Measurements from ENCODE around the gene DNAJA3. TPM values are rescaled to one million over a fixed set of nuclear protein-coding genes. Genes with fewer than 3 reads are reported as not detected.
"Not testable (repeated sequence)": the region's sequence is repeated elsewhere in the genome, so short reads cannot be mapped to it uniquely, and the experiment has no call there.

DNAJA3 gene
- total RNA-seq, 1 donor from 2014 or later = 34.6 TPM

GRCh38 chr16:4390266-4391260, 35.1 kb upstream of the DNAJA3 start:
- intact Hi-C loops (cut with DNase I) = no loop called here
- TF ChIP-seq CTCF (IDR thresholded peaks at IDR 0.05) = no peak
- H3K27me3 ChIP-seq (ENCODE audit: low read depth) = no peaks in the 10 kb centered on the region
- peaks cover 37% of the 10 kb centered on the region for H3K4me1 ChIP-seq
- DNase-seq (no peak), ATAC-seq (no peak)
- no peak overlapping the region for H3K4me3 ChIP-seq
- no peaks in the 10 kb centered on the region for H3K9me3 ChIP-seq
- peak overlapping the region; percentile 11 for H3K27ac ChIP-seq
- H3K36me3 ChIP-seq = peaks cover 82% of the 10 kb centered on the region

- Histone ChIP-seq H3K9me3 (no peaks in the 10 kb centered on the region), H3K27ac (peak overlapping the region; percentile 53), H3K4me1 (peaks cover 28% of the 10 kb centered on the region), H3K36me3 (peaks cover 76% of the 10 kb centered on the region), H3K27me3 (ENCODE audit: low read depth) (no peaks in the 10 kb centered on the region), H3K4me3 (no peak overlapping the region)
- no peak for TF ChIP-seq CTCF (IDR thresholded peaks at IDR 0.05)
- no peak for ATAC-seq
- intact Hi-C loops (cut with DNase I) = no loop called here
- DNase-seq = no peak
Observed at GRCh38 chr16:4391631-4392381, 33.9 kb upstream of the DNAJA3 start.

GRCh38 chr16:4392382-4393239, 33.1 kb upstream of the DNAJA3 start:
- no peaks in the 10 kb centered on the region for H3K9me3 ChIP-seq
- ATAC-seq (peak; percentile 16 to 20), DNase-seq (peak; percentile 47)
- no peak overlapping the region for H3K4me3 ChIP-seq
- H3K27me3 ChIP-seq (ENCODE audit: low read depth) = no peaks in the 10 kb centered on the region
- intact Hi-C loops (cut with DNase I) = no loop called here
- H3K36me3 ChIP-seq = peaks cover 77% of the 10 kb centered on the region
- peaks cover 23% of the 10 kb centered on the region for H3K4me1 ChIP-seq
- TF ChIP-seq CTCF (IDR thresholded peaks at IDR 0.05) = no peak
- H3K27ac ChIP-seq = peak overlapping the region; percentile 53

GRCh38 chr16:4393240-4393600, 32.4 kb upstream of the DNAJA3 start:
- Histone ChIP-seq H3K27ac (peak overlapping the region; percentile 53), H3K9me3 (no peaks in the 10 kb centered on the region), H3K4me3 (no peak overlapping the region), H3K27me3 (ENCODE audit: low read depth) (no peaks in the 10 kb centered on the region), H3K4me1 (peaks cover 23% of the 10 kb centered on the region), H3K36me3 (peaks cover 77% of the 10 kb centered on the region)
- intact Hi-C loops (cut with DNase I) = no loop called here
- DNase-seq (peak; percentile 67), ATAC-seq (peak; percentile 62 to 68)
- TF ChIP-seq CTCF (IDR thresholded peaks at IDR 0.05) = no peak

GRCh38 chr16:4393850-4394249, 31.8 kb upstream of the DNAJA3 start:
- H3K4me1 ChIP-seq = peaks cover 19% of the 10 kb centered on the region
- ATAC-seq (peak in 1 of 2 donors; percentile 7), DNase-seq (peak; percentile 66)
- H3K4me3 ChIP-seq; intact Hi-C loops (cut with DNase I); H3K9me3 ChIP-seq; H3K27me3 ChIP-seq (ENCODE audit: low read depth): not testable (repeated sequence)
- H3K27ac ChIP-seq = peak overlapping the region; percentile 53
- peaks cover 77% of the 10 kb centered on the region for H3K36me3 ChIP-seq
